SK-N-SH (cell line): Measurements from ENCODE around the gene C14orf180. TPM values are rescaled to one million over a fixed set of nuclear protein-coding genes. Genes with fewer than 3 reads are reported as not detected.

ENCODE experiments used
- CTCF ChIA-PET: fragments of 300-600, 350-600 bp; formaldehyde crosslinking; extraction: SDS; loops from one replicate; lab custom pipeline; 2021; lab: Yijun Ruan, JAX
- POLR2A ChIA-PET: fragments of 350-600 bp; sonication (Branson Sonifier 250); formaldehyde crosslinking; extraction: SDS; loops from one replicate; lab custom pipeline; 2020; ENCODE audit warnings: antibody characterized with exemption, inconsistent platforms; lab: Yijun Ruan, JAX
- DNase-seq: peaks from one replicate; pipeline ENCODE4 v3.0.0; 2012
- H2AFZ ChIP-seq: fragments of 200-600 bp; sonication (generic); 2 replicates; pipeline ENCODE4 v1.8.1; 2016; ENCODE audit warnings: antibody characterized with exemption, mild to moderate bottlenecking, low read depth
- H3F3A ChIP-seq: fragments of 200-600 bp; sonication (generic); replicated peaks from 2 replicates; pipeline ENCODE3; 2016; ENCODE audit warnings: antibody characterized with exemption, mild to moderate bottlenecking; ENCODE audit not compliant: insufficient read depth
- H3K27ac ChIP-seq, 2 experiments: fragments of 200-500 bp in 1 of 2; fragments of 200-600 bp in 1 of 2; sonication (Bioruptor generic) in 1 of 2; sonication (generic), shearing (Covaris generic) in 1 of 2; 2 replicates each; pipeline versions ENCODE4 v1.5.1 to v1.6.1; 2014 to 2016; ENCODE audit warnings: low read depth in 2 of 2, inconsistent platforms in 1 of 2, low read length in 1 of 2, mild to moderate bottlenecking in 1 of 2, mixed read lengths in 1 of 2
- H3K27me3 ChIP-seq: fragments of 200-600 bp; sonication (generic), shearing (Covaris generic); 2 replicates; pipeline ENCODE4 v1.6.1; 2016; ENCODE audit warnings: mixed run types; ENCODE audit not compliant: insufficient read depth
- H3K36me3 ChIP-seq, 2 experiments: fragments of 200-500 bp in 1 of 2; fragments of 200-600 bp in 1 of 2; sonication (Bioruptor generic) in 1 of 2; sonication (generic) in 1 of 2; replicated peaks in 1 of 2; 2 replicates each; pipeline versions ENCODE3 to v1.5.1; 2014 to 2016; ENCODE audit warnings: low read length in 1 of 2, mild to moderate bottlenecking in 1 of 2; ENCODE audit not compliant: insufficient read depth in 2 of 2, control insufficient read depth in 1 of 2
- H3K4me1 ChIP-seq, 2 experiments: fragments of 200-500 bp in 1 of 2; fragments of 200-600 bp in 1 of 2; sonication (Bioruptor generic) in 1 of 2; sonication (generic), shearing (Covaris generic) in 1 of 2; 2 replicates each; pipeline versions ENCODE4 v1.5.1 to v1.6.1; 2014 to 2016; ENCODE audit warnings: low read depth in 1 of 2, low read length in 1 of 2, mixed run types in 1 of 2; ENCODE audit not compliant: insufficient read depth in 2 of 2, control insufficient read depth in 1 of 2
- H3K4me2 ChIP-seq: fragments of 200-600 bp; sonication (generic), shearing (Covaris generic); 2 replicates; pipeline ENCODE4 v1.6.1; 2017; ENCODE audit warnings: mixed run types
- H3K4me3 ChIP-seq, 2 experiments: fragments of 200-500 bp in 1 of 2; fragments of 200-600 bp in 1 of 2; sonication (Bioruptor generic) in 1 of 2; sonication (generic), shearing (Covaris generic) in 1 of 2; 2 replicates each; pipeline versions ENCODE4 v1.5.1 to v1.8.1; 2014 to 2016; ENCODE audit warnings: low read depth in 2 of 2, inconsistent platforms in 1 of 2, low read length in 1 of 2, mild to moderate bottlenecking in 1 of 2, mixed read lengths in 1 of 2, moderate library complexity in 1 of 2
- H3K79me2 ChIP-seq: fragments of 200-600 bp; sonication (generic); 2 replicates; pipeline ENCODE4 v1.8.1; 2017; ENCODE audit warnings: mild to moderate bottlenecking; ENCODE audit not compliant: insufficient read depth
- H3K9ac ChIP-seq: fragments of 200-600 bp; sonication (generic); 2 replicates; pipeline ENCODE4 v1.6.1; 2017; ENCODE audit warnings: mixed run types
- H3K9me2 ChIP-seq: fragments of 200-600 bp; sonication (generic); 2 replicates; pipeline ENCODE4 v1.6.1; 2017; ENCODE audit warnings: mixed run types
- H3K9me3 ChIP-seq: fragments of 200-600 bp; sonication (generic); 2 replicates; pipeline ENCODE4 v1.6.1; 2017; ENCODE audit warnings: mixed run types, mild to moderate bottlenecking, moderate library complexity
- H4K20me1 ChIP-seq: fragments of 200-600 bp; sonication (generic); 2 replicates; pipeline ENCODE4 v1.6.1; 2017; ENCODE audit warnings: mild to moderate bottlenecking, mixed run types; ENCODE audit not compliant: insufficient read depth
- ELF1 ChIP-seq: IDR thresholded peaks from 2 replicates; pipeline ENCODE4 v1.4.0; 2012
- EP300 ChIP-seq, 2 experiments: IDR thresholded peaks; 2 replicates each; pipeline versions ENCODE4 v1.4.0 to v1.6.1; 2012; ENCODE audit warnings: borderline replicate concordance in 1 of 2, low read depth in 1 of 2, low read length in 1 of 2
- EZH2phosphoT487 ChIP-seq: fragments of 200-600 bp; sonication (generic); IDR thresholded peaks from 2 replicates; pipeline ENCODE4 v1.6.1; 2017; ENCODE audit warnings: low read depth, mixed run types, mild to moderate bottlenecking, antibody characterized with exemption, moderate library complexity, borderline replicate concordance
- FOXJ3 ChIP-seq: sonication (generic); formaldehyde crosslinking; IDR thresholded peaks from 2 replicates; pipeline ENCODE4 v1.5.1; 2020; ENCODE audit warnings: mild to moderate bottlenecking, missing genetic modification reagents
- FOXM1 ChIP-seq: IDR thresholded peaks from 2 replicates; pipeline ENCODE4 v1.4.0; 2012; ENCODE audit warnings: low read depth, mild to moderate bottlenecking
- GABPA ChIP-seq: IDR thresholded peaks from 2 replicates; pipeline ENCODE4 v1.4.0; 2012; ENCODE audit warnings: low read depth, mild to moderate bottlenecking
- GATA2 ChIP-seq: sonication (generic); formaldehyde crosslinking; IDR thresholded peaks from 2 replicates; pipeline ENCODE4 v1.5.0; 2020; ENCODE audit warnings: mild to moderate bottlenecking, missing genetic modification reagents
- RAD21 ChIP-seq: IDR thresholded peaks from 2 replicates; pipeline ENCODE4 v1.6.1; 2012; ENCODE audit warnings: mild to moderate bottlenecking, low read length
- RCOR1 ChIP-seq: fragments of 150-350 bp; IDR thresholded peaks from 2 replicates; pipeline ENCODE4 v1.6.1; 2017; ENCODE audit warnings: antibody characterized with exemption, low read length
- RXRA ChIP-seq: IDR thresholded peaks from 2 replicates; pipeline ENCODE4 v1.4.0; 2012; ENCODE audit warnings: low read depth, mild to moderate bottlenecking, borderline replicate concordance
- SIN3A ChIP-seq: IDR thresholded peaks from 2 replicates; pipeline ENCODE4 v1.6.1; 2012; ENCODE audit warnings: low read depth, mild to moderate bottlenecking, low read length, moderate library complexity, borderline replicate concordance
- YY1 ChIP-seq: IDR thresholded peaks from 2 replicates; pipeline ENCODE4 v1.4.0; 2012; ENCODE audit warnings: low read depth, mild to moderate bottlenecking
- WGBS: methylation state at CpG from one replicate; pipeline ENCODE4 v1.1.6; 2017; ENCODE audit warnings: low lambda C conversion rate; 5-methylcytosine and 5-hydroxymethylcytosine counted together
- polyA plus RNA-seq, 3 experiments: library from polyadenylated mRNA; depleted of rRNA; stranded (reverse); fragments of >200 nt; gene quantifications; 2 replicates each; pipeline ENCODE4 v1.2.3, GENCODE V29; 2012
- TF ChIP-seq, protein P1 (sequence below): fragments of 150-350 bp; IDR thresholded peaks from 2 replicates; pipeline ENCODE4 v1.6.1; 2017; ENCODE audit warnings: antibody characterized with exemption, low read length, low read depth, borderline replicate concordance
- TF ChIP-seq, protein P2 (sequence below): IDR thresholded peaks from 2 replicates; pipeline ENCODE4 v1.4.0; 2012; ENCODE audit warnings: low read depth
- TF ChIP-seq, protein P3 (sequence below): IDR thresholded peaks from 2 replicates; pipeline ENCODE4 v1.6.1; 2012; ENCODE audit warnings: mild to moderate bottlenecking, low read depth, low read length, moderate library complexity
- TF ChIP-seq, protein P4 (sequence below): IDR thresholded peaks from 2 replicates; pipeline ENCODE4; 2012

The C14orf180 gene
- polyA plus RNA-seq, 1 of the 3 experiments (the other 2 are of a cell fraction) = not detected

DNA sequence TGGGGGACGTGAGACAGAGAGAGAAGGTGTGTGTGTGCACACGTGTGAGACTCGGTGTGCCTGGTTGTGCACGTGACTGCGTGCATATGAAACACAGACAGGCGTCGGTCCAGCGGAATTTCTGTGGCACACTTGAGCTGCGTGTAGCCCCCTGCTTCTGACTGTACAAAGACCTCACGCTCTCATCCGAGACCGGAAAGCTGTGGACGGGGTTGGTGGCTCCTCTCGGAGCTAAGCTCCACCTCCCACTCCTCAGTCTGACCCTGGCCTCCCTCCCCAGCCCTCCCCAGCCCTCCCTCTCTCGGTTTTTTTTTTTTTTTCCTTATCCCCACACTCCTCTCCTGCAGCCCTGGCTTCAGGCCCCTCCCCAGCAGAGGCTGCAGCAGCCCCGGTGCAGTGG lies 8.3 kb upstream of the C14orf180 start:
- CTCF ChIA-PET = interaction anchor here (0.6 to 8.9 kb wide), 9 partner anchors 8 to 1976 kb away, joined by 3 to 96 read pairs (median 4); partner anchors contain the start of gene C14orf180
- H3K4me3 ChIP-seq = no peak overlapping the region

More for the DNA sequence above, 8.3 kb upstream of the C14orf180 start:
- H2AFZ ChIP-seq = no peak overlapping the region
- POLR2A ChIA-PET = no interaction called here
- H3K9me2 ChIP-seq = no peaks in the 10 kb centered on the region
- WGBS = 38% methylated on average over 12 of the region's 16 CpGs
- H3K4me2 ChIP-seq = no peak overlapping the region
- TF ChIP-seq ELF1 (no peak), FOXJ3 (CRISPR knock-in tag) (no peak), GABPA (no peak), SIN3A (no peak), YY1 (no peak), RXRA (no peak), RCOR1 (no peak), FOXM1 (no peak), EZH2phosphoT487 (no peak), EP300 (IDR thresholded peaks at IDR 0.05; ENCODE audit: borderline replicate concordance in 1 of 2, low read depth in 1 of 2, low read length in 1 of 2) (no peak), GATA2 (CRISPR knock-in tag) (no peak), RAD21 (no peak)
- TF ChIP-seq, protein P1, sequence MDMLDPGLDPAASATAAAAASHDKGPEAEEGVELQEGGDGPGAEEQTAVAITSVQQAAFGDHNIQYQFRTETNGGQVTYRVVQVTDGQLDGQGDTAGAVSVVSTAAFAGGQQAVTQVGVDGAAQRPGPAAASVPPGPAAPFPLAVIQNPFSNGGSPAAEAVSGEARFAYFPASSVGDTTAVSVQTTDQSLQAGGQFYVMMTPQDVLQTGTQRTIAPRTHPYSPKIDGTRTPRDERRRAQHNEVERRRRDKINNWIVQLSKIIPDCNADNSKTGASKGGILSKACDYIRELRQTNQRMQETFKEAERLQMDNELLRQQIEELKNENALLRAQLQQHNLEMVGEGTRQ = no peak
- TF ChIP-seq, protein P2, sequence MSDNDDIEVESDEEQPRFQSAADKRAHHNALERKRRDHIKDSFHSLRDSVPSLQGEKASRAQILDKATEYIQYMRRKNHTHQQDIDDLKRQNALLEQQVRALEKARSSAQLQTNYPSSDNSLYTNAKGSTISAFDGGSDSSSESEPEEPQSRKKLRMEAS = no peak
- TF ChIP-seq, protein P3, sequence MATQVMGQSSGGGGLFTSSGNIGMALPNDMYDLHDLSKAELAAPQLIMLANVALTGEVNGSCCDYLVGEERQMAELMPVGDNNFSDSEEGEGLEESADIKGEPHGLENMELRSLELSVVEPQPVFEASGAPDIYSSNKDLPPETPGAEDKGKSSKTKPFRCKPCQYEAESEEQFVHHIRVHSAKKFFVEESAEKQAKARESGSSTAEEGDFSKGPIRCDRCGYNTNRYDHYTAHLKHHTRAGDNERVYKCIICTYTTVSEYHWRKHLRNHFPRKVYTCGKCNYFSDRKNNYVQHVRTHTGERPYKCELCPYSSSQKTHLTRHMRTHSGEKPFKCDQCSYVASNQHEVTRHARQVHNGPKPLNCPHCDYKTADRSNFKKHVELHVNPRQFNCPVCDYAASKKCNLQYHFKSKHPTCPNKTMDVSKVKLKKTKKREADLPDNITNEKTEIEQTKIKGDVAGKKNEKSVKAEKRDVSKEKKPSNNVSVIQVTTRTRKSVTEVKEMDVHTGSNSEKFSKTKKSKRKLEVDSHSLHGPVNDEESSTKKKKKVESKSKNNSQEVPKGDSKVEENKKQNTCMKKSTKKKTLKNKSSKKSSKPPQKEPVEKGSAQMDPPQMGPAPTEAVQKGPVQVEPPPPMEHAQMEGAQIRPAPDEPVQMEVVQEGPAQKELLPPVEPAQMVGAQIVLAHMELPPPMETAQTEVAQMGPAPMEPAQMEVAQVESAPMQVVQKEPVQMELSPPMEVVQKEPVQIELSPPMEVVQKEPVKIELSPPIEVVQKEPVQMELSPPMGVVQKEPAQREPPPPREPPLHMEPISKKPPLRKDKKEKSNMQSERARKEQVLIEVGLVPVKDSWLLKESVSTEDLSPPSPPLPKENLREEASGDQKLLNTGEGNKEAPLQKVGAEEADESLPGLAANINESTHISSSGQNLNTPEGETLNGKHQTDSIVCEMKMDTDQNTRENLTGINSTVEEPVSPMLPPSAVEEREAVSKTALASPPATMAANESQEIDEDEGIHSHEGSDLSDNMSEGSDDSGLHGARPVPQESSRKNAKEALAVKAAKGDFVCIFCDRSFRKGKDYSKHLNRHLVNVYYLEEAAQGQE = no peak
- TF ChIP-seq, protein P4, sequence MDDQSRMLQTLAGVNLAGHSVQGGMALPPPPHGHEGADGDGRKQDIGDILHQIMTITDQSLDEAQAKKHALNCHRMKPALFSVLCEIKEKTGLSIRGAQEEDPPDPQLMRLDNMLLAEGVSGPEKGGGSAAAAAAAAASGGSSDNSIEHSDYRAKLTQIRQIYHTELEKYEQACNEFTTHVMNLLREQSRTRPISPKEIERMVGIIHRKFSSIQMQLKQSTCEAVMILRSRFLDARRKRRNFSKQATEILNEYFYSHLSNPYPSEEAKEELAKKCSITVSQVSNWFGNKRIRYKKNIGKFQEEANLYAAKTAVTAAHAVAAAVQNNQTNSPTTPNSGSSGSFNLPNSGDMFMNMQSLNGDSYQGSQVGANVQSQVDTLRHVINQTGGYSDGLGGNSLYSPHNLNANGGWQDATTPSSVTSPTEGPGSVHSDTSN = no peak
- no peak overlapping the region for H3K9ac ChIP-seq
- no peak overlapping the region for H3K27ac ChIP-seq
- H3F3A ChIP-seq = no peaks in the 10 kb centered on the region
- H3K9me3 ChIP-seq = no peaks in the 10 kb centered on the region
- H3K36me3 ChIP-seq = no peaks in the 10 kb centered on the region
- H3K27me3 ChIP-seq = no peaks in the 10 kb centered on the region
- no peaks in the 10 kb centered on the region for H4K20me1 ChIP-seq
- H3K4me1 ChIP-seq = peaks cover 0 to 53% of the 10 kb centered on the region in 2 experiments; a peak in 1 of 4 replicates
- DNase-seq = no peak
- no peaks in the 10 kb centered on the region for H3K79me2 ChIP-seq
